Calu3 (cell line): ENCODE data around the gene VWA8. TPM values are rescaled to one million over a fixed set of nuclear protein-coding genes. Genes with fewer than 3 reads are reported as not detected.

Experiments
- BruUV-seq: library from RNA; stranded (reverse); fragments of 400-500 nt; replicated peaks from 2 replicates; lab custom pipeline; 2021; lab: Mats Ljungman, UMichigan
- CTCF ChIA-PET: fragments of 300-600 bp; sonication (Branson Sonifier 250); formaldehyde crosslinking; loops from one replicate; lab custom pipeline; 2022; ENCODE audit warnings: antibody characterized with exemption; lab: Charles Lee
- DNase-seq: peaks from one replicate; pipeline ENCODE4 v3.0.0; 2022
- H3K27ac Mint-ChIP-seq: one replicate; pipeline ENCODE4 v1.8.0; 2022; ENCODE audit warnings: mixed read lengths; ENCODE audit not compliant: unreplicated experiment
- H3K27me3 Mint-ChIP-seq: one replicate; pipeline ENCODE4 v1.8.0; 2022; ENCODE audit warnings: mixed read lengths; ENCODE audit not compliant: unreplicated experiment
- H3K36me3 Mint-ChIP-seq: one replicate; pipeline ENCODE4 v1.8.0; 2022; ENCODE audit warnings: mild to moderate bottlenecking, moderate library complexity, mixed read lengths; ENCODE audit not compliant: insufficient read depth, unreplicated experiment
- H3K4me1 Mint-ChIP-seq: one replicate; pipeline ENCODE4 v1.8.0; 2022; ENCODE audit warnings: mild to moderate bottlenecking, low read depth, mixed read lengths; ENCODE audit not compliant: unreplicated experiment
- H3K4me3 Mint-ChIP-seq: one replicate; pipeline ENCODE4 v1.8.0; 2022; ENCODE audit warnings: mild to moderate bottlenecking, low read depth, moderate library complexity, mixed read lengths; ENCODE audit not compliant: unreplicated experiment
- H3K9me3 Mint-ChIP-seq: one replicate; pipeline ENCODE4 v1.8.0; 2022; ENCODE audit warnings: low read depth, mixed read lengths; ENCODE audit not compliant: unreplicated experiment
- CTCF ChIP-seq: fragments of 200-600 bp; IDR thresholded peaks from one replicate; pipeline ENCODE4 v1.8.0; 2022; ENCODE audit warnings: antibody characterized with exemption; ENCODE audit not compliant: unreplicated experiment
- intact Hi-C: fragments of 100-400 bp; cut with micrococcal nuclease; formaldehyde crosslinking; loops from one replicate; pipeline ENCODE4 v1.10.0; 2022; ENCODE audit not compliant: unreplicated experiment
- total RNA-seq: library from RNA; stranded (reverse); gene quantifications from 2 replicates; pipeline ENCODE4 v1.2.3, GENCODE V29; 2022

The VWA8 gene
- total RNA-seq, 1 experiment from 2014 or later: 15.2 TPM

- DNase-seq: no peak
- peaks cover 3% of the 10 kb centered on the region for H3K36me3 Mint-ChIP-seq
- no TSS peak for BruUV-seq
- intact Hi-C loops: no loop called here
- H3K27me3 Mint-ChIP-seq: no peaks in the 10 kb centered on the region
- H3K4me3 Mint-ChIP-seq: no peak overlapping the region
- H3K9me3 Mint-ChIP-seq: no peaks in the 10 kb centered on the region
- peaks cover 16% of the 10 kb centered on the region for H3K4me1 Mint-ChIP-seq
- CTCF ChIA-PET: no interaction called here
- TF ChIP-seq CTCF: no peak
- H3K27ac Mint-ChIP-seq: no peak overlapping the region
These were observed 399.7 kb downstream of the VWA8 start for GRCh38 chr13:41561170-41561569.

- no peak overlapping the region for H3K27ac Mint-ChIP-seq
- peaks cover 14% of the 10 kb centered on the region for H3K4me1 Mint-ChIP-seq
- TF ChIP-seq CTCF: no peak
- CTCF ChIA-PET: interaction anchor here (0.6 kb wide), 1 partner anchor 10 kb away, joined by 3 read pairs; no protein-coding TSS in a partner anchor
- H3K9me3 Mint-ChIP-seq: no peaks in the 10 kb centered on the region
- H3K36me3 Mint-ChIP-seq: no peaks in the 10 kb centered on the region
- BruUV-seq: no TSS peak
- intact Hi-C loops: no loop called here
- H3K27me3 Mint-ChIP-seq: no peaks in the 10 kb centered on the region
- no peak overlapping the region for H3K4me3 Mint-ChIP-seq
- DNase-seq: no peak
These were observed 401.9 kb downstream of the VWA8 start for GRCh38 chr13:41558781-41559560.

- intact Hi-C loops: no loop called here
- no peak for TF ChIP-seq CTCF
These were observed 403.2 kb downstream of the VWA8 start for GRCh38 chr13:41557719-41558118.

GRCh38 chr13:41554626-41555386, 406.1 kb downstream of the VWA8 start:
- no peak for DNase-seq
- intact Hi-C loops: no loop called here
- H3K4me3 Mint-ChIP-seq: no peak overlapping the region
- no peaks in the 10 kb centered on the region for H3K36me3 Mint-ChIP-seq
- no peaks in the 10 kb centered on the region for H3K9me3 Mint-ChIP-seq
- H3K4me1 Mint-ChIP-seq: no peaks in the 10 kb centered on the region
- H3K27ac Mint-ChIP-seq: no peak overlapping the region
- BruUV-seq: no TSS peak
- CTCF ChIA-PET: no interaction called here
- no peaks in the 10 kb centered on the region for H3K27me3 Mint-ChIP-seq
- TF ChIP-seq CTCF: no peak

More at GRCh38 chr13:41557719-41558118, 403.2 kb downstream of the VWA8 start:
- Mint-ChIP-seq H3K4me1 (peaks cover 7% of the 10 kb centered on the region), H3K27me3 (no peaks in the 10 kb centered on the region), H3K27ac (no peak overlapping the region), H3K9me3 (no peaks in the 10 kb centered on the region), H3K4me3 (no peak overlapping the region), H3K36me3 (no peaks in the 10 kb centered on the region)
- CTCF ChIA-PET: no interaction called here
- no TSS peak for BruUV-seq
- DNase-seq: no peak
